ENCODE results near the gene ETV4. TPM values are rescaled to one million over a fixed set of nuclear protein-coding genes. Genes with fewer than 3 reads are reported as not detected.

ETV4 gene
- total and polyA plus RNA-seq, 2 donors: 0.34 to 0.38 TPM

DNA sequence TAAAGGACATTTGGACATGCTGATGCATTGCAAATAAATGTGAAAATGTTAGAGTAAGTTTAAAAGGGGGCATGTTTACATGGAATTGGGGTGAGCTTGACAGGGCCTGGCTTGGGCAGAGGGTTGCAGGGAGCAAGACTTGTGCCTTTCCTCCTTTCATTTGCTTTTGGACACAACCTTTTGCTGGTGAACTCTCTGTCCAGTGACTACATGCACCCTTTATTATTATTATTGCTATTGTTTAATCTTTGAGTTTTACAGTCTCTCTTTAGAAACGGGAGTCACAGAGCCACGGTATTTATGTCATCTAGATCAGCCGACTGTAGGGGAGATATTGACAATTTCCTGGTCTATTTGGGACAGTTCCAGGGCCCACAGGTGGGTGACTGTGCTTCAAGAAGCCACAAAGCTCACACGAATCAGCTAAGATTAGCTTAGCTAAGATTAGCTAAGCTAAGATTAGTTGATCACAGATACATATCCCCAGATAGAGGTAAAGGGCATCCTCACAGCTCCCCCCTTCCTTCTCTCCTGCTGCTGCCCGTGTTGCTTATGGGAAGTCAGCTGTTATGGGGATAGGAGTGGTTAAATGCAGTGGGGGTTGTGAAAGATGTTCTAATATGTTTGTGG lies 28.9 kb upstream of the ETV4 start:
- Histone ChIP-seq H3K36me3 (ENCODE audit: control insufficient read depth in 2 of 2, insufficient read depth in 2 of 2, low read length in 1 of 2) (no peaks in the 10 kb centered on the region), H3K9me3 (ENCODE audit: control insufficient read depth in 2 of 2, insufficient read depth in 1 of 2, low read length in 1 of 2) (no peaks in the 10 kb centered on the region), H3K4me1 (ENCODE audit: control insufficient read depth in 2 of 2, insufficient read depth in 2 of 2, low read length in 2 of 2) (peaks cover 0 to 11% of the 10 kb centered on the region in 2 donors), H3K27ac (ENCODE audit: low read depth in 1 of 2, low read length in 1 of 2) (no peak overlapping the region), H3K4me3 (ENCODE audit: low read length in 2 of 2) (no peak overlapping the region), H3K27me3 (ENCODE audit: control insufficient read depth in 2 of 2, insufficient read depth in 1 of 2, low read length in 1 of 2) (peaks cover 0 to 16% of the 10 kb centered on the region in 2 donors)
- 19% methylated on average over 5 of the region's 5 CpGs for WGBS
- no peak for DNase-seq (ENCODE audit: low read depth in 6 of 9, low spot score in 9 of 9)

DNA sequence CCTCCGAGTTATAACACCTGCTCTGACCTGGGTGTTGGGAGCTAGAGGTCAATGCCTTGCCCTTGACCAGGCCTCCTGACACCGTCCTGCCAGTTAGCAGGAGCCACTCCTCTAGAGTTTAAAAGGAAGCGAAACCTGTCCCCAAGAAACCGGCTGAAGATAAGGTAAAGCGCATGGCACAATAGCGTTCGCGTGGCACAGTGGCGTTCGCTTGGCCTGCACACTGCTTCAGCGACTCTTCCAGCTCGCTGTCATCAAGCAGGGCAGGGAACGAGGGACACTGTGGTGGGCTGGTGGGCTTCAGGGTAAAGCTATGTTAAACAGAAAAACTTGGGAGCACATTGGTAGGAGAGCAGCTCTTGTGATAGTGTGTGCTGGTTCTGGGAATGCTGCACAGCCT lies 28.2 kb upstream of the ETV4 start:
- Histone ChIP-seq H3K4me3 (ENCODE audit: low read length in 2 of 2) (no peak overlapping the region), H3K36me3 (ENCODE audit: control insufficient read depth in 2 of 2, insufficient read depth in 2 of 2, low read length in 1 of 2) (no peaks in the 10 kb centered on the region), H3K4me1 (ENCODE audit: control insufficient read depth in 2 of 2, insufficient read depth in 2 of 2, low read length in 2 of 2) (peaks cover 0 to 11% of the 10 kb centered on the region in 2 donors), H3K9me3 (ENCODE audit: control insufficient read depth in 2 of 2, insufficient read depth in 1 of 2, low read length in 1 of 2) (no peaks in the 10 kb centered on the region), H3K27me3 (ENCODE audit: control insufficient read depth in 2 of 2, insufficient read depth in 1 of 2, low read length in 1 of 2) (peaks cover 0 to 14% of the 10 kb centered on the region in 2 donors), H3K27ac (ENCODE audit: low read depth in 1 of 2, low read length in 1 of 2) (no peak overlapping the region)
- no peak for DNase-seq (ENCODE audit: low read depth in 6 of 9, low spot score in 9 of 9)
- WGBS: 87% methylated on average over 13 of the region's 13 CpGs

DNA sequence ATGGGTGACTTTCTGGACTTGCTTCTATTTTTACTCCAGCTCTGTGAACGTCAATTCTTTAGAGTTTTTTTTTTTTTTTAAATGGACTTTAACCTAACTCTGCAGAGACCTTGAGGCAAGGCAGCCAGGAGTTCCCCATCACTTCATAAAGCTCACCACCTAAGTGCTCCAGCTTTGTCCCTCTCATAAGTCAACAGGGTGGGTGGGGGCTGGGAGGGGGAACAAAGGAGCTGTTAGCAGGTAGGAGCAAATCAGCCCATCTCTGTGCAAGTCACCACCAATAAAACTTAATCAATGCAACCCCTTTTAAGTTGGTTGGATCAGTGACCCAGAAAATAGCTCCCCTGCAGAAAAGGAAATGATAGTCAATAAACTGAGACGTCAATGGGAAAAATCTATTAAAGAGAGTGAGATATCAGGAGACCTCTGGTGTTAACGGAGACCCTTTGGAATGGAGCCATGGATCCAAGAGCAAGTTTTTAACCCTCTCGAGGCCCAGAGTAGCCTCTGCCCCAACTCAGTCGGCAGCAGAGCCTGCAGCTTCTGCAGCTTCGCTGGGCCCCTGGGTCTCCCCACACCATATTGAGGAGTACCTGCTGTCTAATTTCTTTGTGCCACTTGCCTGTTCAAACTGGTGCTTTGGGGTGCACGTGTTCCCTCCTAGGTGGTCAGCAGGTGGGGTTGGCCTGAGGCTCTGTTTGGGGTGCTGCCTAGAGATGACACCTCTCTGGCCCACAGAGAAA lies 27.6 kb upstream of the ETV4 start:
- no peak overlapping the region for H3K27ac ChIP-seq (ENCODE audit: low read depth in 1 of 2, low read length in 1 of 2)
- H3K4me3 ChIP-seq (ENCODE audit: low read length in 2 of 2): no peak overlapping the region
- H3K9me3 ChIP-seq (ENCODE audit: control insufficient read depth in 2 of 2, insufficient read depth in 1 of 2, low read length in 1 of 2): no peaks in the 10 kb centered on the region
- peaks cover 0 to 8% of the 10 kb centered on the region in 2 donors for H3K4me1 ChIP-seq (ENCODE audit: control insufficient read depth in 2 of 2, insufficient read depth in 2 of 2, low read length in 2 of 2)
- no peaks in the 10 kb centered on the region for H3K36me3 ChIP-seq (ENCODE audit: control insufficient read depth in 2 of 2, insufficient read depth in 2 of 2, low read length in 1 of 2)
- no peak for DNase-seq (ENCODE audit: low read depth in 6 of 9, low spot score in 9 of 9)
- WGBS: 74% methylated on average over 7 of the region's 7 CpGs
- H3K27me3 ChIP-seq (ENCODE audit: control insufficient read depth in 2 of 2, insufficient read depth in 1 of 2, low read length in 1 of 2): peaks cover 0 to 8% of the 10 kb centered on the region in 2 donors

GRCh38 chr17:43572368-43572980 lies 26.3 kb upstream of the ETV4 start:
- peak in 1 of 9 donors; percentile 8 for DNase-seq (ENCODE audit: low read depth in 6 of 9, low spot score in 9 of 9)
- Histone ChIP-seq H3K4me3 (ENCODE audit: low read length in 2 of 2) (no peak overlapping the region), H3K9me3 (ENCODE audit: control insufficient read depth in 2 of 2, insufficient read depth in 1 of 2, low read length in 1 of 2) (no peaks in the 10 kb centered on the region), H3K4me1 (ENCODE audit: control insufficient read depth in 2 of 2, insufficient read depth in 2 of 2, low read length in 2 of 2) (no peaks in the 10 kb centered on the region), H3K27ac (ENCODE audit: low read depth in 1 of 2, low read length in 1 of 2) (no peak overlapping the region), H3K27me3 (ENCODE audit: control insufficient read depth in 2 of 2, insufficient read depth in 1 of 2, low read length in 1 of 2) (peaks cover 0 to 2% of the 10 kb centered on the region in 2 donors), H3K36me3 (ENCODE audit: control insufficient read depth in 2 of 2, insufficient read depth in 2 of 2, low read length in 1 of 2) (no peaks in the 10 kb centered on the region)
- WGBS: 91% methylated on average over 5 of the region's 5 CpGs

- no peaks in the 10 kb centered on the region for H3K36me3 ChIP-seq (ENCODE audit: control insufficient read depth in 2 of 2, insufficient read depth in 2 of 2, low read length in 1 of 2)
- 94% methylated on average over 3 of the region's 3 CpGs for WGBS
- H3K27me3 ChIP-seq (ENCODE audit: control insufficient read depth in 2 of 2, insufficient read depth in 1 of 2, low read length in 1 of 2): no peaks in the 10 kb centered on the region
Observed at GRCh38 chr17:43570518-43570928, 24.4 kb upstream of the ETV4 start.

GRCh38 chr17:43568506-43569082 lies 22.5 kb upstream of the ETV4 start:
- Histone ChIP-seq H3K9me3 (ENCODE audit: control insufficient read depth in 2 of 2, insufficient read depth in 1 of 2, low read length in 1 of 2) (no peaks in the 10 kb centered on the region), H3K27me3 (ENCODE audit: control insufficient read depth in 2 of 2, insufficient read depth in 1 of 2, low read length in 1 of 2) (peaks cover 6 to 13% of the 10 kb centered on the region in 2 donors), H3K4me1 (ENCODE audit: control insufficient read depth in 2 of 2, insufficient read depth in 2 of 2, low read length in 2 of 2) (no peaks in the 10 kb centered on the region), H3K27ac (ENCODE audit: low read depth in 1 of 2, low read length in 1 of 2) (no peak overlapping the region), H3K36me3 (ENCODE audit: control insufficient read depth in 2 of 2, insufficient read depth in 2 of 2, low read length in 1 of 2) (no peaks in the 10 kb centered on the region), H3K4me3 (ENCODE audit: low read length in 2 of 2) (no peak overlapping the region)
- 84% methylated on average over 5 of the region's 5 CpGs for WGBS
- DNase-seq (ENCODE audit: low read depth in 6 of 9, low spot score in 9 of 9): no peak

More at GRCh38 chr17:43570518-43570928, 24.4 kb upstream of the ETV4 start:
- no peak overlapping the region for H3K4me3 ChIP-seq (ENCODE audit: low read length in 2 of 2)
- H3K27ac ChIP-seq (ENCODE audit: low read depth in 1 of 2, low read length in 1 of 2): no peak overlapping the region
- H3K4me1 ChIP-seq (ENCODE audit: control insufficient read depth in 2 of 2, insufficient read depth in 2 of 2, low read length in 2 of 2): no peaks in the 10 kb centered on the region
- no peaks in the 10 kb centered on the region for H3K9me3 ChIP-seq (ENCODE audit: control insufficient read depth in 2 of 2, insufficient read depth in 1 of 2, low read length in 1 of 2)
- no peak for DNase-seq (ENCODE audit: low read depth in 6 of 9, low spot score in 9 of 9)

DNA sequence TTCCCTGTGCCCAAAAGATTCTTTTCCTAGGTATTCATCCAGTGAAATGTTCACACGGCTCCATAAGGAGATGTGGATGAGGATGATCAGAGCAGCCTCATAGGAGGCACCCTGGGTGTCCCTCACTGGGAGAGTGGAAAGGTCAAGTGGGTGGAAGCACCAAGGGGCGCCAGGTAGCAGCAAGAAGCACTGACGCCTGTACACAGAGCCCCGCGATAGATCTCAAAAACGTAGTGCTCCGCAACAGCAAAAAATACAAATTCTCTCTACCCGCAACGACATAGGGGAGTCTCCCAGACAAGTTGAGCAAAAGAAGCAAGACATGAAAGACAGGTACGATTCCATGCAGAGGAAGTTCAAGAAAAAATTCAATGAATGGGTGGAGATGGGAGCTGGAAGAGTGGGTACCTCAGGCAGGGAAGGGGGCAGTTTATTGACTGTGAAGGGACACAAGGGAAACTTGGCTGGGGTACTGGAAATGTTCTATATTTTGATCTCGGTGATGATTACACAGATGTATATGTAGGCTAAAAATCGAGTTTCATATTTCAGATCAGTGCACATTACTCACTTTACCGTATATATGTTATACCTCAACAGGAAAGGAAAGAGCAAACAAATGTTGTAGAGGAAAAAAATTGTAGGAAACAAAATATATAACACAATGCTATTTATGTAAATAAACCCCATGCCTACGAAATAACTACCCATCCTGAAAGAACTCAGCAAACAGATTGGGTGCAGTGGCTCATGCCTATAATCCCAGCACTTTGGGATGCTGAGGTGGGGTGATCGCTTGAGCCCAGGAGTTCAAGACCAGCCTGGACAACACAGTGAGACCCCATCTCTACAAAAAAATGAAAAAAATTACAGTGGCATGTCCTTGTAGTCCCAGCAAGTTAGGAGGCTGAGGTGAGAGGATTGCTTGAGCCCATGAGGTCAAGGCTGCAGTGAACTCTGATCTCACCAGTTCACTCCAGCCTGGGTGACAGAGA lies 17.8 kb upstream of the ETV4 start:
- 69% methylated on average over 15 of the region's 15 CpGs for WGBS
- H3K27me3 ChIP-seq (ENCODE audit: control insufficient read depth in 2 of 2, insufficient read depth in 1 of 2, low read length in 1 of 2): peaks cover 7 to 47% of the 10 kb centered on the region in 2 donors

GRCh38 chr17:43562679-43563599 lies 16.8 kb upstream of the ETV4 start:
- WGBS: 17% methylated on average over 19 of the region's 19 CpGs

More for the DNA sequence above, 17.8 kb upstream of the ETV4 start:
- no peaks in the 10 kb centered on the region for H3K36me3 ChIP-seq (ENCODE audit: control insufficient read depth in 2 of 2, insufficient read depth in 2 of 2, low read length in 1 of 2)
- H3K4me1 ChIP-seq (ENCODE audit: control insufficient read depth in 2 of 2, insufficient read depth in 2 of 2, low read length in 2 of 2): no peaks in the 10 kb centered on the region
- no peak overlapping the region for H3K27ac ChIP-seq (ENCODE audit: low read depth in 1 of 2, low read length in 1 of 2)
- no peaks in the 10 kb centered on the region for H3K9me3 ChIP-seq (ENCODE audit: control insufficient read depth in 2 of 2, insufficient read depth in 1 of 2, low read length in 1 of 2)
- no peak for DNase-seq (ENCODE audit: low read depth in 6 of 9, low spot score in 9 of 9)
- no peak overlapping the region for H3K4me3 ChIP-seq (ENCODE audit: low read length in 2 of 2)

More at GRCh38 chr17:43562679-43563599, 16.8 kb upstream of the ETV4 start:
- H3K4me1 ChIP-seq (ENCODE audit: control insufficient read depth in 2 of 2, insufficient read depth in 2 of 2, low read length in 2 of 2): no peaks in the 10 kb centered on the region
- DNase-seq (ENCODE audit: low read depth in 6 of 9, low spot score in 9 of 9): no peak
- H3K4me3 ChIP-seq (ENCODE audit: low read length in 2 of 2): no peak overlapping the region
- no peaks in the 10 kb centered on the region for H3K9me3 ChIP-seq (ENCODE audit: control insufficient read depth in 2 of 2, insufficient read depth in 1 of 2, low read length in 1 of 2)
- no peaks in the 10 kb centered on the region for H3K36me3 ChIP-seq (ENCODE audit: control insufficient read depth in 2 of 2, insufficient read depth in 2 of 2, low read length in 1 of 2)
- H3K27ac ChIP-seq (ENCODE audit: low read depth in 1 of 2, low read length in 1 of 2): no peak overlapping the region
- peaks cover 7 to 49% of the 10 kb centered on the region in 2 donors for H3K27me3 ChIP-seq (ENCODE audit: control insufficient read depth in 2 of 2, insufficient read depth in 1 of 2, low read length in 1 of 2)
